SK-N-SH treated with all-trans-retinoic acid at 6 μM for 48 hours (cell line): Measurements from ENCODE around the gene CLEC4E.
"Not testable (repeated sequence)": the region's sequence is repeated elsewhere in the genome, so short reads cannot be mapped to it uniquely, and the experiment has no call there.

Experiments
- ARNTL ChIP-seq: fragments of 450-650 bp; formaldehyde crosslinking; IDR thresholded peaks from 2 replicates; pipeline ENCODE4 v1.5.0; 2020; ENCODE audit warnings: low read depth, mild to moderate bottlenecking, moderate library complexity, borderline replicate concordance
- BACH2 ChIP-seq: fragments of 250-450 bp; sonication (Bioruptor Pico); IDR thresholded peaks from 2 replicates; pipeline ENCODE4 v1.9.0; 2021; ENCODE audit warnings: mild to moderate bottlenecking, borderline replicate concordance
- CREB5 ChIP-seq: fragments of 250-450 bp; sonication (Bioruptor Pico); IDR thresholded peaks from 2 replicates; pipeline ENCODE4 v1.5.1; 2020; ENCODE audit warnings: low read depth, mild to moderate bottlenecking, moderate library complexity
- CSDC2 ChIP-seq: fragments of 250-450 bp; sonication (Bioruptor Pico); IDR thresholded peaks from 2 replicates; pipeline ENCODE4 v1.5.0; 2020; ENCODE audit warnings: mild to moderate bottlenecking, moderate library complexity
- ESRRG ChIP-seq: fragments of 250-450 bp; sonication (Bioruptor Pico); IDR thresholded peaks from 2 replicates; pipeline ENCODE4 v1.6.1; 2021; ENCODE audit warnings: mild to moderate bottlenecking
- GLIS3 ChIP-seq: fragments of 250-450 bp; sonication (Bioruptor Pico); IDR thresholded peaks from 2 replicates; pipeline ENCODE4 v1.5.0; 2020; ENCODE audit warnings: mild to moderate bottlenecking, moderate library complexity
- OSR1 ChIP-seq: fragments of 250-450 bp; sonication (Bioruptor Pico); IDR thresholded peaks from 2 replicates; pipeline ENCODE4 v1.8.0; 2022; ENCODE audit warnings: moderate library complexity, mild to moderate bottlenecking, inconsistent platforms
- PPARA ChIP-seq: fragments of 250-450 bp; sonication (Bioruptor Pico); IDR thresholded peaks from 2 replicates; pipeline ENCODE4 v1.5.0; 2020; ENCODE audit warnings: mild to moderate bottlenecking, borderline replicate concordance
- RARB ChIP-seq: fragments of 250-450 bp; sonication (Bioruptor Pico); IDR thresholded peaks from 2 replicates; pipeline ENCODE4 v1.8.0; 2021; ENCODE audit warnings: mild to moderate bottlenecking, moderate library complexity
- SNAI2 ChIP-seq: fragments of 250-450 bp; sonication (Bioruptor Pico); IDR thresholded peaks from 2 replicates; pipeline ENCODE4 v1.5.0; 2020; ENCODE audit warnings: mild to moderate bottlenecking, moderate library complexity
- TCF4 ChIP-seq: fragments of 250-450 bp; sonication (Bioruptor Pico); IDR thresholded peaks from 2 replicates; pipeline ENCODE4 v1.8.0; 2021; ENCODE audit warnings: mild to moderate bottlenecking, moderate library complexity, borderline replicate concordance
- TSHZ2 ChIP-seq: fragments of 250-450 bp; sonication (Bioruptor Pico); IDR thresholded peaks from 2 replicates; pipeline ENCODE4 v1.5.0; 2020; ENCODE audit warnings: mild to moderate bottlenecking, moderate library complexity
- ZFP3 ChIP-seq: fragments of 250-450 bp; sonication (Bioruptor Pico); IDR thresholded peaks from 2 replicates; pipeline ENCODE4 v1.5.0; 2020; ENCODE audit warnings: mild to moderate bottlenecking, moderate library complexity

- not testable (repeated sequence) for TF ChIP-seq CSDC2 (CRISPR knock-in tag); PPARA; ARNTL (CRISPR knock-in tag); TCF4 (CRISPR knock-in tag); GLIS3 (CRISPR knock-in tag); ZFP3 (CRISPR knock-in tag); BACH2 (CRISPR knock-in tag); CREB5 (CRISPR knock-in tag); ESRRG (CRISPR knock-in tag); TSHZ2 (CRISPR knock-in tag); OSR1 (CRISPR knock-in tag); RARB (CRISPR knock-in tag); SNAI2
Measured at GRCh38 chr12:8496074-8496473, 44.6 kb downstream of the CLEC4E start.
